K562 (cell line): ENCODE data around the gene TARBP1. TPM values are rescaled to one million over a fixed set of nuclear protein-coding genes. Genes with fewer than 3 reads are reported as not detected.

ENCODE experiments used
- BDP1 ChIP-seq: IDR thresholded peaks from 3 replicates; pipeline ENCODE4 v1.6.1; 2011; ENCODE audit not compliant: insufficient read length, insufficient read depth
- CC2D1A ChIP-seq: fragments of 450-650 bp; IDR thresholded peaks from 2 replicates; pipeline ENCODE4 v1.6.1; 2017; ENCODE audit warnings: mild to moderate bottlenecking
- EGR1 ChIP-seq: fragments of 450-650 bp; conservative IDR thresholded peaks from 2 replicates; pipeline ENCODE4 v1.6.1; 2017; ENCODE audit warnings: mild to moderate bottlenecking
- EHMT2 ChIP-seq: fragments of 450-650 bp; IDR thresholded peaks from 2 replicates; pipeline ENCODE4 v1.6.1; 2018; ENCODE audit warnings: antibody characterized with exemption
- FOXA1 ChIP-seq: fragments of 450-650 bp; IDR thresholded peaks from 2 replicates; pipeline ENCODE4 v1.6.1; 2016; ENCODE audit warnings: mild to moderate bottlenecking, borderline replicate concordance
- FOXM1 ChIP-seq, 2 experiments: fragments of 450-650 bp in 1 of 2; sonication (generic) in 1 of 2; formaldehyde crosslinking in 1 of 2; IDR thresholded peaks; 2 replicates each; pipeline versions ENCODE4 v1.6.1 to v1.9.0; 2017 to 2022; ENCODE audit warnings: low read depth in 2 of 2, mild to moderate bottlenecking in 2 of 2, missing genetic modification reagents in 1 of 2, moderate library complexity in 1 of 2
- HNRNPK ChIP-seq: fragments of 200-400 bp; formaldehyde crosslinking; IDR thresholded peaks from one replicate; pipeline ENCODE4 v1.6.1; 2018; ENCODE audit warnings: mild to moderate bottlenecking, low read depth, low read length; ENCODE audit not compliant: poor library complexity, severe bottlenecking
- MAFG ChIP-seq: fragments of 450-650 bp; conservative IDR thresholded peaks from 2 replicates; pipeline ENCODE4 v1.6.1; 2016; ENCODE audit warnings: missing genetic modification characterization, missing compliant biosample characterization
- MBD2 ChIP-seq: sonication (generic); IDR thresholded peaks from 2 replicates; pipeline ENCODE4 v1.6.1; 2016; ENCODE audit warnings: low read depth, borderline replicate concordance
- MYC ChIP-seq, 2 experiments: fragments of 250-450 bp in 1 of 2; sonication (Bioruptor Pico) in 1 of 2; IDR thresholded peaks; 2 replicates each; pipeline versions ENCODE4 v1.5.1 to v1.6.1; 2012 to 2021; ENCODE audit warnings: low read depth in 2 of 2, borderline replicate concordance in 1 of 2, improper control_type of control experiment in 1 of 2, low read length in 1 of 2, mild to moderate bottlenecking in 1 of 2, moderate library complexity in 1 of 2
- MYNN ChIP-seq, 2 experiments: sonication (generic); formaldehyde crosslinking in 1 of 2; IDR thresholded peaks; 2 replicates each; pipeline versions ENCODE4 v1.5.0 to v1.6.1; 2016 to 2020; ENCODE audit warnings: antibody characterized with exemption in 1 of 2, missing genetic modification reagents in 1 of 2
- RBM39 ChIP-seq: fragments of 200-400 bp; formaldehyde crosslinking; optimal IDR thresholded peaks from 2 replicates; pipeline ENCODE3; 2018; ENCODE audit warnings: low read depth, low read length
- RFX1 ChIP-seq: fragments of 450-650 bp; IDR thresholded peaks from 2 replicates; pipeline ENCODE4 v1.6.1; 2016; ENCODE audit warnings: mild to moderate bottlenecking, moderate library complexity
- SMARCA4 ChIP-seq: fragments of 450-650 bp; IDR thresholded peaks from 2 replicates; pipeline ENCODE4 v1.6.1; 2016
- SMARCC2 ChIP-seq: fragments of 450-650 bp; IDR thresholded peaks from 2 replicates; pipeline ENCODE4 v1.6.1; 2017; ENCODE audit warnings: antibody characterized with exemption, moderate library complexity, mild to moderate bottlenecking, low read depth
- STAT5B ChIP-seq: fragments of 250-450 bp; sonication (Bioruptor Pico); IDR thresholded peaks from 2 replicates; pipeline ENCODE4 v1.8.0; 2021; ENCODE audit warnings: mild to moderate bottlenecking, inconsistent platforms
- TARDBP ChIP-seq: fragments of 450-650 bp; IDR thresholded peaks from 2 replicates; pipeline ENCODE4 v1.6.1; 2016
- ZBTB17 ChIP-seq: fragments of 450-650 bp; formaldehyde crosslinking; IDR thresholded peaks from 2 replicates; pipeline ENCODE4 v1.4.0; 2020; ENCODE audit warnings: mild to moderate bottlenecking
- ZNF143 ChIP-seq: sonication (generic); formaldehyde crosslinking; IDR thresholded peaks from 2 replicates; pipeline ENCODE4 v1.9.0; 2022; ENCODE audit warnings: mild to moderate bottlenecking, missing genetic modification reagents
- ZNF644 ChIP-seq: fragments of 200-800 bp; sonication (Bioruptor generic); IDR thresholded peaks from 2 replicates; pipeline ENCODE4 v1.6.1; 2016; ENCODE audit warnings: low read depth, missing genetic modification characterization, missing compliant biosample characterization
- ZNF695 ChIP-seq: fragments of 450-650 bp; formaldehyde crosslinking; IDR thresholded peaks from 2 replicates; pipeline ENCODE4 v1.4.0; 2020; ENCODE audit warnings: mild to moderate bottlenecking, moderate library complexity
- ZNF717 ChIP-seq: fragments of 250-450 bp; sonication (Bioruptor Pico); IDR thresholded peaks from 2 replicates; pipeline ENCODE4 v1.5.0; 2021
- polyA plus RNA-seq, 8 experiments: library from polyadenylated mRNA; depleted of rRNA in 4 of 8; stranded (reverse) in 5 of 8; unstranded in 3 of 8; fragments of >200 nt; fragmentation: Nextera tagmentation in 2 of 8; fragmentation: Illumina TruSeq in 1 of 8; extraction: Ambion mirVana in 2 of 8; extraction: Trizol in 1 of 8; gene quantifications; 2 replicates each; pipeline versions ENCODE4 v1.2.1 to v1.2.3, GENCODE V29; 2011 to 2014; ENCODE audit warnings: inconsistent platforms in 1 of 8, missing spikeins in 1 of 8
- total RNA-seq, 7 experiments: library from RNA; depleted of rRNA in 6 of 7; stranded (reverse); fragments of >200 nt in 6 of 7; fragmentation: Illumina TruSeq in 2 of 7; extraction: Trizol in 2 of 7; gene quantifications; 2 replicates each; pipeline versions ENCODE4 v1.2.1 to v1.2.3, GENCODE V29; 2011 to 2021; ENCODE audit warnings: low replicate concordance in 1 of 7
- TF ChIP-seq, protein P1 (sequence below): fragments of 250-450 bp; sonication (Bioruptor Pico); IDR thresholded peaks from 2 replicates; pipeline ENCODE4 v1.8.0; 2021; ENCODE audit warnings: mild to moderate bottlenecking, moderate library complexity
- TF ChIP-seq, protein P2 (sequence below), 3 experiments: IDR thresholded peaks in 2 of 3; conservative IDR thresholded peaks in 1 of 3; 2 replicates each; pipeline ENCODE4 v1.5.1; 2011 to 2012; ENCODE audit warnings: low read length in 3 of 3, mild to moderate bottlenecking in 3 of 3, control low read depth in 2 of 3, improper control_type of control experiment in 1 of 3, inconsistent platforms in 1 of 3, low read depth in 1 of 3, mixed read lengths in 1 of 3, moderate library complexity in 1 of 3; ENCODE audit not compliant: insufficient read depth in 2 of 3
- TF ChIP-seq, protein P3 (sequence below): conservative IDR thresholded peaks from 2 replicates; pipeline ENCODE4 v1.6.1; 2011; ENCODE audit warnings: low read depth, mild to moderate bottlenecking, low read length; ENCODE audit not compliant: control insufficient read depth

Gene TARBP1
- total and polyA plus RNA-seq, 9 of the 15 experiments (the other 6 are each of a cell fraction or from before 2014, with no cell fraction given), result 8.8 to 48.0 (median 22.9) TPM

DNA sequence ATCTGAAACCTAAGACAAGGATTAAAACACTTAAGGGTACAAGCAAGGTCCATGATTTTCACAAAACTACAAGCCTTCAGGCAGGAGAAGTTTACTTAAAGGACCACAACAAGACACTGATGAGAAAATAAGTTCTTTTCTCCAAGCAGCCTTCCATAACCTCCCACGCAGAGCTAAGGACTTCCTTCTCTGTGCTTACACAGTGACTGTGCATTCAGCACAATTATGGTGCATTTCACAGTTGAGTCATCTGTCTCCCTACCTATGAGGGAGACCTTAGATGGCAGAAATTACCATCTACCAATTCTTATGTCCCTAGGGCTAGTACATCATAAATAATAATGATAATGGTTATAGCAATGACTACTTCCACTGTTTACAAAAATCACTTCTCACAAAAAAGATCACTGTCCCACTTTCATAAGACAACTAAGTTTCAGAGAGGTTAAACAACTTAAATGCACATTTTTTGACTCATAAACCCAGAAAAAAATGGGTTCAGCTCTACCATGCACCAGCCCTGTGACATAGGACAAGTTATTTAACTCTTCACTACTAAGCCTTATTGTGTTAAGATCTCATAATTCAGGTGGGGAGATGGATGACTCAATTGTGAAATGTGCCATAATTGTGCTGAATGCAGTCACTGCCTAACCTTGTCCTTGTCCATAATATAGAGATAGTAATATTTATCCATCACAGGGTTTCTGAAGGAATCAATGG lies 45.3 kb downstream of the TARBP1 start (continued):
- TF ChIP-seq EHMT2 (peak; percentile 75), SMARCC2 (peak; percentile 68; the same call in 1 of the 2 replicates), ZNF717 (CRISPR knock-in tag) (no peak), MYNN (IDR thresholded peaks at IDR 0.05) (no peak), MYNN (CRISPR knock-in tag; IDR thresholded peaks at IDR 0.05) (no peak), MYC (IDR thresholded peaks at IDR 0.05; ENCODE audit: low read depth, low read length) (no peak), MYC (CRISPR knock-in tag; IDR thresholded peaks at IDR 0.05; ENCODE audit: borderline replicate concordance, low read depth) (no peak), SMARCA4 (peak; percentile 92), FOXA1 (no peak), MBD2 (no peak), ZBTB17 (CRISPR knock-in tag) (0 out of 2 replicates have a peak, but pooled peaks have one; percentile 52), ZNF644 (tag) (no peak), EGR1 (peak; percentile 97), TARDBP (no peak), MAFG (tag) (peak; percentile 87), BDP1 (no peak), RFX1 (no peak), RBM39 (no peak), CC2D1A (no peak), FOXM1 (IDR thresholded peaks at IDR 0.05; ENCODE audit: low read depth) (no peak), FOXM1 (CRISPR knock-in tag; IDR thresholded peaks at IDR 0.05; ENCODE audit: low read depth) (no peak), ZNF143 (CRISPR knock-in tag) (no peak), HNRNPK (no peak), STAT5B (CRISPR knock-in tag) (no peak), ZNF695 (no peak)
- TF ChIP-seq, protein P1, sequence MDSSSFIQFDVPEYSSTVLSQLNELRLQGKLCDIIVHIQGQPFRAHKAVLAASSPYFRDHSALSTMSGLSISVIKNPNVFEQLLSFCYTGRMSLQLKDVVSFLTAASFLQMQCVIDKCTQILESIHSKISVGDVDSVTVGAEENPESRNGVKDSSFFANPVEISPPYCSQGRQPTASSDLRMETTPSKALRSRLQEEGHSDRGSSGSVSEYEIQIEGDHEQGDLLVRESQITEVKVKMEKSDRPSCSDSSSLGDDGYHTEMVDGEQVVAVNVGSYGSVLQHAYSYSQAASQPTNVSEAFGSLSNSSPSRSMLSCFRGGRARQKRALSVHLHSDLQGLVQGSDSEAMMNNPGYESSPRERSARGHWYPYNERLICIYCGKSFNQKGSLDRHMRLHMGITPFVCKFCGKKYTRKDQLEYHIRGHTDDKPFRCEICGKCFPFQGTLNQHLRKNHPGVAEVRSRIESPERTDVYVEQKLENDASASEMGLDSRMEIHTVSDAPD, result no peak
- TF ChIP-seq, protein P2, sequence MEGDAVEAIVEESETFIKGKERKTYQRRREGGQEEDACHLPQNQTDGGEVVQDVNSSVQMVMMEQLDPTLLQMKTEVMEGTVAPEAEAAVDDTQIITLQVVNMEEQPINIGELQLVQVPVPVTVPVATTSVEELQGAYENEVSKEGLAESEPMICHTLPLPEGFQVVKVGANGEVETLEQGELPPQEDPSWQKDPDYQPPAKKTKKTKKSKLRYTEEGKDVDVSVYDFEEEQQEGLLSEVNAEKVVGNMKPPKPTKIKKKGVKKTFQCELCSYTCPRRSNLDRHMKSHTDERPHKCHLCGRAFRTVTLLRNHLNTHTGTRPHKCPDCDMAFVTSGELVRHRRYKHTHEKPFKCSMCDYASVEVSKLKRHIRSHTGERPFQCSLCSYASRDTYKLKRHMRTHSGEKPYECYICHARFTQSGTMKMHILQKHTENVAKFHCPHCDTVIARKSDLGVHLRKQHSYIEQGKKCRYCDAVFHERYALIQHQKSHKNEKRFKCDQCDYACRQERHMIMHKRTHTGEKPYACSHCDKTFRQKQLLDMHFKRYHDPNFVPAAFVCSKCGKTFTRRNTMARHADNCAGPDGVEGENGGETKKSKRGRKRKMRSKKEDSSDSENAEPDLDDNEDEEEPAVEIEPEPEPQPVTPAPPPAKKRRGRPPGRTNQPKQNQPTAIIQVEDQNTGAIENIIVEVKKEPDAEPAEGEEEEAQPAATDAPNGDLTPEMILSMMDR (IDR thresholded peaks at IDR 0.05 in 2 of 3, conservative IDR thresholded peaks at IDR 0.05 in 1 of 3; ENCODE audit: insufficient read depth in 2 of 3, low read depth in 1 of 3, low read length in 3 of 3), result no peak
- TF ChIP-seq, protein P3, sequence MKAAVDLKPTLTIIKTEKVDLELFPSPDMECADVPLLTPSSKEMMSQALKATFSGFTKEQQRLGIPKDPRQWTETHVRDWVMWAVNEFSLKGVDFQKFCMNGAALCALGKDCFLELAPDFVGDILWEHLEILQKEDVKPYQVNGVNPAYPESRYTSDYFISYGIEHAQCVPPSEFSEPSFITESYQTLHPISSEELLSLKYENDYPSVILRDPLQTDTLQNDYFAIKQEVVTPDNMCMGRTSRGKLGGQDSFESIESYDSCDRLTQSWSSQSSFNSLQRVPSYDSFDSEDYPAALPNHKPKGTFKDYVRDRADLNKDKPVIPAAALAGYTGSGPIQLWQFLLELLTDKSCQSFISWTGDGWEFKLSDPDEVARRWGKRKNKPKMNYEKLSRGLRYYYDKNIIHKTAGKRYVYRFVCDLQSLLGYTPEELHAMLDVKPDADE, result no peak
